ENCODE results near the gene DRAP1.
"Not testable (repeated sequence)": the region's sequence is repeated elsewhere in the genome, so short reads cannot be mapped to it uniquely, and the experiment has no call there.

DRAP1 gene

DNA sequence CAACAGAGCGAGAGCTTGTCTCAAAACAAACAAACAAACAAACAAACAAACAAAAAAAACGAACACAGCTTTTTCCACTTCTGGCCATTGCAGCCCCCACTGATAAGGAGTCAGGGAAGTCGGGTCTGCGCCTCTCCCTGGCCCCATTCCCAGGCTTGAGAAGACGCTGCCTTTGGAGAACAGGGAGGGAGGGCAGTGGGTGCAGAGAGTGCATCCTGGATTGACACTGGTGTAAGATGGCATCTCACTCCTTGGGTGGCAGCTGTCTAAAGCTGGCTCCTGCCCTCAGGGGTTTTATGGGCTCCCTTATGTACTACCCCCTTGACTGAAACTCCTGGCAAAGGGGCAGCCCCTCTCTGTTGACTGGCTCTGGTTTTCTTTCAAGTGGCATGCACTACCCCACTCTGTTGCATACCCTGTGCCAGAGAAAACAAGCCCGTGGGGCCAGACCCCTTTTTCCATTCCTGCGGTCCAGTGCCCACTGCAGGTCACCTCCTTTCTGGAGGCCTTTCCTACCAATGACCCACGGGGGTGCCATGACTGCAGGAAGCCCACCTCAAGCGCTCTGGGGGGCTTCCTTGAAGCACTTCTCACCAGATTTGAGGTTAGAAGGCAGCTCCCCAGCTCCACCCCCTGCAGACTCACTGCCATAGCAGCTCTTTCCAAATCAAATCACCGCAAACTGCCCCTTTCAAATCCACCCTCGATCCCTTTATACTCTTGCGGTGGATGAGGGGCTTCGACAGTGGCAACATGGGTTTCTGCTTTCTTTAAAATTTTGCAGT is 12.7 kb downstream of the DRAP1 start:
- DNase-seq (ENCODE audit: low read depth in 2 of 2), result no peak

DNA sequence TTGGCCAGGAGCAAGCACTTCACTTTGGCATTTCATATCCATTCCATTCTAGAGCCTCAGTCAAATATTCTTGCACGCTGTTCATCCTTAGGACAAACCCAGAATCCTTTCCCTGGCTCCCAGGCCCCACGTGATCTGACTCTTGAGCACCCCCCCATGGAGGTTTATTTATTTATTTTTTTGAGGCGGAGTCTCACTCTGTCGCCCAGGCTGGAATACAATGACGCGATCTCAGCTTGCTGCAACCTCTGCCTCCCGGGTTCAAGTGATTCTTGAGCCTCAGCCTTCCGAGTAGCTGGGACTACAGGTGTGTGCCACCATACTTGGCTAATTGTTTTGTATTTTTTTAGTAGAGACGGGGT is 13.3 kb downstream of the DRAP1 start:
- no peak for DNase-seq (ENCODE audit: low read depth in 2 of 2)

DNA sequence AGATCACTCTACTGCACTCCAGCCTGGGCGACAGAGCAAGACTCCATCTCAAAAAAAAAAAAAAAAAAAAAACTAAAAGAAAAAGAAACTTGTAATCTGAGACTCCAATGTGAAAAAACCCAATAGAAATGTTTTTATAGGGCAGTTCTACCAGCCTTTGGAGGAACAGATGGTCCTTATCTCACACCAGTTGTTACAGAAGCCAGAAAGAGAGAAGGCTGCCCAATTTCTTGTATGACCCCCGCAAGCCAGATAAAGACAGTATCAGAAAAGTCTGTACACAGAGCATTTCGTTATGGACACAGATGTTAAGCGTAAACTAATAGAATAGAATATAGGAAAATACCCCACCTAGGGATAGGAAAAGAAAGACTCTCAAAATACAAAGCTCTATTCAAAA is 14.8 kb downstream of the DRAP1 start:
- DNase-seq (ENCODE audit: low read depth in 2 of 2), result no peak

DNA sequence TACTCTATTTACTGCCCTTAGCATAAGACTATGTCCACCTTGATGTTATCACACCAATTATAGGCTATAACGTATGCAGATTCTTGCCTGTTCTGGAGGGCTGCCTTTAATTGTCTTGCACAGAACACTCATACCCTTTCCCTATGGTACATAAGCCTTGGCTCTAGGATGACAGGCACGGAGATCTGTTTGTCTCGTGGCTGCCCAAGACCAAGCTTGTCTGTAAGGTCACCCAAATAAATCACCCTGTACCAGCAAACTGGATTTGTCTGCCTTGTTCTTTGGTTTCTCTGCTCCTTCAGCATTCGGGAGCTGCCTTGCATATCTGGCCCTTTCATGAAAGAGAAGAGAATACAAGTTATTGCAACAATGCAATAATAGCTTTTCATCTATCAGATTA is 18.5 kb downstream of the DRAP1 start:
- DNase-seq (ENCODE audit: low read depth in 2 of 2), result no peak

DNA sequence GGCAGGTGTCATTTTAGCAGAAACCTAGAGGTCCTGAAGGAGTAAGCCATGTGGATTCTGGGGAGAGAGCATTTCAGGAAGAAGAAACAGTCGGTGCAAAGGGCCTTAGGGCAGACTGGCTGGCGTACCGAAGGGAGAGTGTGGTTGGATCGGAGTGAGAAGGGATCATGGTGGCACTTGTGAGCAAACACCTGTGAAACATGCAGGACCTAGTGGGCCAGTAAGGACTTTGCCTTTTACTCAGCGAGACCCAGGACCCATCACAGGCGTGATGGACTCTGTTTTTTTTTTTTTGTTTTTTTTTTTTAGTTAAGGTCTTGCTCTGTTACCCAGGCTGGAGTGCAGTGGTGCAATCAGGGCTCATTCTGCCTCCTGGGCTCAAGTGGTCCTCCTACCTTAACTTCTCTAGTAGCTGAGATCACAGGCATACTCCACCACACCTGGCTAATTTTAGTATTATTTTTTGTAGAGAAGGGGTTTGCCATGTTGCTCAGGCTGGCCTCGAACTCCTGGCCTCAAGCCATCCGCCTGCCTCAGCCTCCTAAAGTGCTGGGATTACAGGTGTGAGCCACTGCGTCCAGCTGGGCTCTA is 22.6 kb downstream of the DRAP1 start:
- no peak for DNase-seq (ENCODE audit: low read depth in 2 of 2)

DNA sequence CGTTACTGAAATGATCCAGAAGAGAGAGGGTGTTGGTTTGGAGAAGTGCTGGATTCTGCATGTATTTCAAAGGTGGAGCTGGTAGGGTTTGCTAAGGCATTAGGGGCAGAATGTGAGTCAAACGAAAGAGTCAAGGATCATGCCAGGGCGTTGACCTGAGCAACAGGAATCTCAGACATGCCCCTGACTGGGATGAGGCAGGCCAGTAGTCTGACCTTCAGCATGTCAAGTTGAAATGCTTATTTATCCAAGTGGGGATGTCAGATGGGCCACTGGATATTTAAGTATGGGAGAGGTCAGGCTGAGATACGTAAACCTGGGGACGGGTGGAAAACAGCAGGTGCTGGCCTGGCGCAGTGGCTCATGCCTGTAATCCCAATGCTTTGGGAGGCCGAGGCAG is 23.3 kb downstream of the DRAP1 start:
- DNase-seq (ENCODE audit: low read depth in 2 of 2), result no peak

DNA sequence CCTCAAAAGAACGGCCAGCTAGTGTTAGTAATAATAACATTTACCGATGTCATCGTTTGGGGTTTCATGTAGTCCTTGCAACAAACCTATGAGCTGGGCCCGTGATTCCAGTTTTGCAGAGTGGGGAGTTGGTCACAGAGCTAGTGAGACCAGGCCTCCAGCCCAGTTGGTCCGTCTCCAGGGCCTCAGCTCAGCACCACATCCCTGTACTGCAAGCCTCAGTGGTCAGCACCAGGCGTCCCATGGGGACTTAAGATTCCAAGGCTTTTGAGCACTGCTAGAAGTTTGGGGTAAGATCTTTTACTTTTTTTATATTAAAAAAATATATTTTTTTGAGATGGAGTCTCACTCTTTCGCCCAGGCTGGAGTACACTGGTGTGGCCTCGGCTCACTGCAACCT is 25.0 kb downstream of the DRAP1 start:
- no peak for DNase-seq (ENCODE audit: low read depth in 2 of 2)

DNA sequence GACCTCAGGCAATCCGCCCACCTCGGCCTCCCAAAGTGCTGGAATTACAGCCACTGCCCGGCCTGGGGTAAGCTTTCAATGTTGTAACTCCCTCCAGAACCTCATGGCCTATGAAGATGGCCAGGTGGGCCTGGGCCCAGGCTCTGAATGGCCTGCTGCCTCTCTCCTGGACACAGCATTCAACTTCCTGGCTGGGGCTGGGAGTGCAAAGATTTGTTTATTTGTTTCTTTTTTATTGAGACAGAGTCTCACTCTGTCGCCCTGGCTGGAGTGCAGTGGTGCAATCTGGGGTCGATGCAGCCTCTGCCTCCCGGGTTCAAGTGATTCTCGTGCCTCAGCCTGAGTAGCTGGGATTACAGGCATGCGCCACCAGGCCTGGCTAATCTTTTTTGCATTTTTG is 25.5 kb downstream of the DRAP1 start:
- DNase-seq (ENCODE audit: low read depth in 2 of 2), result no peak

DNA sequence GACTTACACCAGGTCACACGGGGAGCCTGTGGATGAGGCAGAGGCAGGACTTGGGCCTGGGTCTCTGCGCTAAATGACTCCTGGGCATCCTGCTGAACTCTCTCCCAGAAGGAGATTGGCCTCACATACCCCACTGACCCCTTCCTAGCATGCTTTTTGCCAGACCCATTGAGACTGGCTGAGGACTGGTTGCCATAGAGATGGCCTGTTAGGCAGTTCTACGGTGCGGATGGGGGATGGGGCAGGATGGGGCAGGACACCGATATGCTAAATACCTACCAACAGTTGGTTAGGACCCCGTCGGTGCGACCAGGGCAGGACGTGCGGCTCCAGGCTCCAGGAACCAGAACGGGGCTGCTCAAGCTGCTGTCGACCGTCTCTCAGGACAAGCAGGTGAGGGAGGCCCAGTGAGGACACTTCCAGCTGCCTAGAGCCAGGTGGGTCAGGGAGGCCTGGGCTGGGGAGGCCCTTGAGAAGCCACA is 26.2 kb downstream of the DRAP1 start, which contains the start of gene TSGA10IP:
Gene TSGA10IP (plus strand): TSS at position 51 of the 482 bp plus-strand sequence. CDS start 196 bp downstream, at position 247.
- DNase-seq (ENCODE audit: low read depth in 2 of 2), result no peak

DNA sequence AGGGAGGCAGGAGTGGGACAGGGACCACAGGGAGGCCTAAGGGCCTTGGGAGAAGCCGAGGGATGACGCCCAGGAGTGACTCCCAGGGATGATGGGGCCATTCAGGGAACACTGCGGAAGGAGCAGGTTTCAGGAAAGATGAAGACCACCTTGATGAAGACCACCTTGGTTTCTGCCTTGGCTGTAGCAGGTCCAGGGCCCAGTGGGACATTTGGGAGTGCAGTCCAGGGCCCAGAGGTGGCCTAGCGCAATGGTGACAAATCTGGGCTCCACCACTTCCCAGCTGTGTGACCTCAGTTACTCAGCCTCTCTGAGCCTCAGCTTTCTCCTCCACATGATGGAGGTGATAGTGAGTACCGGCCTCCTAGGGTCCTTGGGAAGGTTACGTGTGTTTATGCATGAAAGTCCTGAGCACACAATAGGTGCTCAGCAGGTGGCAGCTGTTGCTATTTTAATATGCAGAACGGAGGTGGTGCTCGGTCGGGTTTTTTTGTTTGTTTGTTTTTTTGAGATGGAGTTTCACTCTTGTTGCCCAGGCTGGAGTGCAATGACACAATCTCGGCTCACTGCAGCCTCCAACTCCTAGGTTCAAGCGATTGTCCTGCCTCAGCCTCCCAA is 26.8 kb downstream of the DRAP1 start:
- no peak for DNase-seq (ENCODE audit: low read depth in 2 of 2)

DNA sequence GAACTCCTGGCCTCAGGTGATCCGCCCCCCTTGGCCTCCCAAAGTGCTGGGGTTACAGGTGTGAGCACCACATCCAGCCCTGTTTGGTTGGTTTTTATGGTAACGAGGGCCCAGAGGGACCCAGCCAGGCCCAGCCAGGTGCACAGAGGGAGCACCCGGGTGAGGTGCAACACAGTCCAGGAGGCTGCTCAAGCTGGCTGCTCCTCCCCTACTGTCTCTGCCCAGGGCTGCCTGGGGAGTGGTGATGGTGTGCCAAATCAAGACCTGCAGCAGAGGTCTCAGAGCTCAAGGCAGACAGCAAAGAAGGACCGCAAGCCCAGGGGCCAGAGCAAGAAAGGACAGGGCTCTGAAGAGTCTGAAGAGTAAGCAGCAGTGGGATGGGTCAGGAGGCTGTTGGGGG is 27.4 kb downstream of the DRAP1 start:
- no peak for DNase-seq (ENCODE audit: low read depth in 2 of 2)

DNA sequence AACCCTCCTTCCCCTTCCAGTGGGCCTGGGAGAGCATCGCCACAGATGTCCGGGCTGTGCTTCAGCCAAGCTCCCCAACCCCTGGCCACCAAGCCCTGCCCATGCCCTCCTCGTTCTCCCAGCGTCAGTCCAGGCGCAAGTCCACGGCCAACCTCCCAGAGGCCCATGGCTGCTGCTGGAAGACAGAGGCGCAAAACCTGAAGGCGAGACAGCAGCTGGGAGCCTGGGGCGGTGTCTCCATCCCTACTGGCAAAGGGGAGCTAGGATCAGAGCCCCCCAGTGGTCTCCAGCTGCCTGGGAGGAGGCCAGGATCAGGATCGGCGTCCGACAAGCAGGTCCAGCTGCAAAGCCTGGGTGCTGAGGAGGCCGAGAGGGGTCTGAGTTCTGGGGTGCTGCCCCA is 27.9 kb downstream of the DRAP1 start:
- no peak for DNase-seq (ENCODE audit: low read depth in 2 of 2)

DNA sequence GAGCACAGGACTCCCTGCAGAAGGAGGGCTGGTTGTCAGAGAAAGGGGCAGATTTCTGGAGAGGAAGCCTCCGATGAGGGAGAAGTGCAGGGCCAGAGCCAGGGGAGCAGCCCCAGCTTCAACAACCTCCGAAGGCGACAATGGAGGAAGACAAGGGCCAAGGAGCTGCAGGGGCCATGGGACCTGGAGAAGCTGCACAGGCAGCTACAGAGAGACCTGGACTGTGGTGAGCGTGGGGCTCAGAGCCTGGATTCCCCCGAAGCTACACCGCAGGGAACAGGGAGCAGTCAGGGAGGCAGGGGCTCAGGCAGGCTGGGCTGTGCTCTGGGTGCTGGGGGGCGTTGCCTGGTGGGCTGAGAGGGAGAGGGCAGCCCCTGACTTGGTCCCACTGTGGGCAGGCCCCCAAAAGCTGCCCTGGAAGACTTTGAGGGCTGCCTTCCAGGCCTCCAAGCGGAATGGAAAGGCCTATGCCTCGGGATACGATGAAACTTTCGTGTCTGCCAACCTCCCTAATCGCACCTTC is 28.4 kb downstream of the DRAP1 start:
- DNase-seq (ENCODE audit: low read depth in 2 of 2), result no peak

DNA sequence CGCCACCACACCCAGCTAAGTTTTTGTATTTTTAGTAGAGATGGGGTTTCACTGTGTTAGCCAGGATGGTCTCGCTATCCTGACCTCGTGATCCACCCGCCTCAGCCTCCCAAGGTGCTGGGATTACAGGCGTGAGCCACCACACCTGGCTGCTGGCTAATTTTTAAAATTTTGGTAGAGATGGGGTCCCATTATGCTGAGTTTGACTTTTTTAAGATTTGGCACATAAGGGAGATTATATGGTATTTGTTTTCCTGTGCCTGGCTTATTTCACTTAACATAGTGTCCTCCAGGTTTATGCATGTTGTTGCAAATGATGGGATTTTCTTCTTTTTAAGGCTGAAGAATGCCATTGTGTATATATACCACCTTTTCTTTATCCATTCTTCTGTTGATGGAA is 31.5 kb downstream of the DRAP1 start:
- not testable (repeated sequence) for DNase-seq (ENCODE audit: low read depth in 2 of 2)

DNA sequence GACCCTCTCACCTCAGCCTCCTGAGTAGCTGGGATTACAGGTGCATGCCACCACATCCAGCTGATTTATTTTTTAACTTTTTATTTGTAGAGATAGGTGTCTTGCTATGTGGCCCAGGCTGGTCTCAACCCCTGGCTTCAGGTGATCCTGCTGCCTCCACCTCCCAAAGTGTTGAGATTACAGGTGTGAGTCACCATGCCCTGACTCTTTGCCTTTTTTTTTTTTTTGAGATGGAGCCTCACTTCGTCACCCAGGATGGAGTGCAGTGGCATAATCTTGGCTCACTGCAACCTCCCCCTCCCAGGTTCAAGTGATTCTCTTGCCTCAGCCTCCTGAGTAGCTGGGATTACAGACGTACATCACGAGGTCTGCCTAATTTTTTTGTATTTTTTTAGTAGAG is 32.4 kb downstream of the DRAP1 start:
- not testable (repeated sequence) for DNase-seq (ENCODE audit: low read depth in 2 of 2)

DNA sequence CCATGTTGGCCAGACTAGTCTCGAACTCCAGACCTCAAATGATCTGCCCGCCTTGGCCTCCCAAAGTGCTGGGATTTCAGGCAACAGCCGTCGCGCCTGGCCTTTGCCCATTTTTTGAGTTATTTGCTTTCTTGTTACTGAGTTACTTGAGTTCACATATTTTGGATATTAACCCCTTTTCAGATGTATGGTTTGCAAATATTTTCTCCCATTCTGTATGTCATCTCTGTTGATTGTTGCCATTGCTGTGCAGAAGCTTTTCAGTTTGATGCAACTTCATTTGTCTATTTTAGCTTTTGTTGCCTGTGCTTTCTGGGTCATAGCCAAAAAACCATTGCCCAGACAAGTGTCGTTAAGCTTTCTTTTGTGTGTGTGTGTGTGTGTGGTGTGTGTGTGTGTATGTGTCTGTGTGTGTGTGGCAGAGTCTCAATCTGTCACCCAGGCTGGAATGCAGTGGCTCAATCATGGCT is 32.9 kb downstream of the DRAP1 start:
- no peak for DNase-seq (ENCODE audit: low read depth in 2 of 2)

DNA sequence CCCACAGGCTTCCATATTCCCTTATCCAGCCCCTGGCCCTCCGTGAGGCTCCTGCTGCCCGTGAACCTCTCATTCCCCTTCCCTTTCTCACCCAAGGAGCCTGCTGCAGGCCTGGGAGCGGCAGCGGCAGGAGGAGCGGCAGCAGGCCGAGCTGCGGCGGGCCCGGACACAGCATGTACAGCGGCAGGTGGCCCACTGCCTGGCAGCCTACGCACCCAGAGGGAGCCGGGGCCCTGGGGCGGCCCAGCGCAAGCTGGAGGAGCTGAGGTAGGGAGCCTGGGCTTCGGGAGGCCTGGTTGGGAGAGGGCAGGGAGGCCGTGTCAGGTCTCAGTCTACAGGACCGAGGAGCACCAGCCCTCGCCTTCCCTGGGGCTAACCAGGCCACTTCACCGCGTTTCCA is 34.2 kb downstream of the DRAP1 start:
- DNase-seq (ENCODE audit: low read depth in 2 of 2), result no peak

DNA sequence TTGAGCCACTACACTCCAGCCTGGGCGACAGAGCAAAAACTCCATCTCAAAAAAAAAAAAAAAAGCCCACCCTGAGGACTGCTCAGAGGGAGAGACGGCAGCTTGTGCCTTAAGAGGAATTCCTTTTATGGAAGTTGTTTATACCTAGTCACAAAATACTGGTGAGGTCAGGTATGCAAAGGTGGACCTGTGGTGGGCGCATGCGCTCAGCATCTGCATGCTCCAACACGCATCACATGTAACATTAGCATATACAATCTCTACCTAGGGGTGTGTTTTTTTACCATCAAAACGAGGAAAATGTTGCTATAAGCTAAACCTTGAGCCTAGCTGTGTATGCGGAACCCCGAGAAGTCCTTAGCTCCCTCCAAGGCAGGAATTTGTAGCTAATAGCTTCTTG is 35.5 kb downstream of the DRAP1 start:
- no peak for DNase-seq (ENCODE audit: low read depth in 2 of 2)

DNA sequence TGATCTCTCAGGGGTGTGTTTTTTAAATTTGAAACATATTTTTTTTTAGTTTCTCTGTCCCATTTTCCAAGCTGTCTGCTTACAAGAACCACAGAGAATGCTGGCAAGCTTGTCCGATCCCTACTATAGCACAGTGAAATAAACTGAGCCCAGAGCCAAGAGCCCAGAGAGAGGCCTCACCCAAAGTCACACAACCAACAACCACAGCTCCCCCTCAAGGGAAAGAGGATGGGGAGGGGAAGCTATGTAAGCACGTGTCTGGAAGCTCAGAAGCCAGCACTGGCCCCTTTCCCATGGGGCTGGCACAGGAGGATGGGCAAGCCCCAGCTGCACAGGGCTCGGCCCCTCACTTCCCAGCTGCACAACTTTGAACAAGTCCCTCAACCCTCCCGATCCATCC is 39.1 kb downstream of the DRAP1 start:
- DNase-seq (ENCODE audit: low read depth in 2 of 2), result no peak

DNA sequence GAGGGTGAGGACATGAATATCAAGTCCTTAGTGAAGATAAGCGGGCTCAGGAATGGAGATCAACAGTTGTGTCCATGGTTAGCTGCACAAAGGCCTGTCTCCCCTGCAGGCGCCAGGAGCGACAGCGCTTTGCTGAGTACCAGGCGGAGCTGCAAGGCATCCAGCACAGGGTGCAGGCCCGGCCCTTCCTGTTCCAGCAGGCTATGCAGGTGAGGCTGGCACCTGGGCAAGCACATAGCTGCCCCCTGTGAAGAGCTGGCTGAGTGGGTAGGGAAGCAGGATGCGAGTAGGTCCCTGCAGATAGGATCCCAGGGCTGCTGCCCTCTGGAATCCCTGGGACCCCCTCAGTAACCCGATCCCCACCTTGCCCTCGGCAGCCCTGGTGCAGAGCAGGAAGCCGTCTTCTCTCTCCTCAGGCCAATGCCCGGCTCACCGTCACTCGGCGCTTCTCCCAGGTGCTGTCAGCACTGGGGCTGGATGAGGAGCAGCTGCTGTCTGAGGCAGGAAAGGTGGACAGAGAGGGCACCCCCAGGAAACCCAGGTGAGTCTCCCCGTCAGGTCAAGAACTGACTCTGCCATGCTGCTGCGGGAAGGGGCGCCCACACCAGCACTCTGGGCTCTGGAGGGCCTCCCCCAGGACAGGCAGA is 39.7 kb downstream of the DRAP1 start:
- DNase-seq (ENCODE audit: low read depth in 2 of 2), result no peak

DNA sequence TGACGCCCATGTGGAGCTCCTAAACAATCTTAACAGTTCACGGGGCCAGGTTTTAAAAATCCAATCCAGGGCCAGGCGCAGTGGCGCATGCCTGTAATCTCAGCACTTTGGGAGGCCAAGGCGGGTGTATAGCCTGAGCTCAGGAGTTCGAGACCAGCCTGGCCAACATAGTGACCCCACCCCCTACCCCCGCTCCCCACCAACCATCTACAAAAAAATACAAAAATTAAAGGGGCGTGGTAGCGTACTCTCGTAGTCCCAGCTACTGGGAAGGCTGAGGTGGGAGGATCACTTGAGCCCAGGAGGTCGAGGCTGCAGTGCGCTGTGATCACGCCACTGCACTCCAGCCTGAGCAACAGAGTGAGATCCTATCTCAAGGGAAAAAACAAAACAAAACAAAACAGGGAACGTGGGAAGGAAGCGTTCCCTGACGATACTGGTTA is 41.6 kb downstream of the DRAP1 start:
- DNase-seq (ENCODE audit: low read depth in 2 of 2), result no peak
